GM10266 (cell line): ENCODE results near the gene MAPK7.

Experiments used
- DNase-seq: peaks from one replicate; pipeline ENCODE4 v3.0.0; 2012; ENCODE audit errors: extremely low spot score
- CTCF ChIP-seq: IDR thresholded peaks from 2 replicates; pipeline ENCODE4 v1.5.1; 2012; ENCODE audit warnings: mild to moderate bottlenecking, low read depth; ENCODE audit not compliant: control insufficient read depth, insufficient read depth; ENCODE audit errors: missing control alignments

Gene MAPK7

GRCh38 chr17:19378416-19379360 lies at the start of gene MAPK7:
MAPK7 (plus strand) TSS chr17:19378498; CDS start chr17:19378901, 403 bp downstream.
- DNase-seq, result no peak
- no peak for TF ChIP-seq CTCF

GRCh38 chr17:19329136-19329535 lies 49.2 kb upstream of the MAPK7 start:
- DNase-seq, result no peak
- no peak for TF ChIP-seq CTCF

DNA sequence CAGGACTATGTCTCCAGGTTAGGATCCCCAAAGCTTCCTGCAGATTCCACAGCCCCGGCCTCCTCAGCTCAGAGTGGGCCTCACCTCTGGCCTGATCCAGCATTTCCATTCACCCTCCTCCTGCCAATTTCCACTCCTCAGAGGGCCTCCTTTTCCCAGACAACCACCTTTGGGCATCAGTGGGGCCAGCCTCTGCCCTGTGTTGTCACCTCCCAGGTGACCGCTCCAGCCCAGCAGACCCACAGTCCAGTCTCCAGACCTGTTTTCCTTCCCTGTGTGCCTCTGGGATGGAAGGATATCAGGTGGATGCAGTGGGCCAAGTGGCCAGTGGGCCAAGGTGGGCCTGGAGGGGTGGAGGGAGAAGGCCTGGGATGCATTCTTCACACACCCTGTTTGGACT lies 48.5 kb upstream of the MAPK7 start:
- TF ChIP-seq CTCF, result no peak
- DNase-seq, result no peak

DNA sequence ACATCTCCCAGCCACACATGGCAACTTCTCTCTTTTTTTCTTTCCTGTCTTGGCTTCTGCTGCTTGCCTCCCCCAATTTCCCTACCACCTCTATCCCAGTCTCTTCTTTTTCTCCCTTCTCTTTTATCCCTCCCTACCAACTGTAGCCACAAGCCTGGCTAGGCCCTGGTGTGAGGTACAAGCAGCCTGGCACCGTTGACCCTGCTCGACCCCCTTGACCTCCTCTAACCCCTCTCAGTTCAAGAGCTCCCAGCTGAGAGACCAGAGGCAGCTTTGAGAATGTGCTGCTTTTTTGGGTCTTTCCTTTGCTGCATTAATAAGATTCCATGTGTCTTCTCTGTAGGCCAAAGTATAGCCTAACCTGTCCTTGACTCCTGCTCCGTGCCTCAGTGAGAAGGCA lies 48.0 kb upstream of the MAPK7 start:
- no peak for TF ChIP-seq CTCF
- DNase-seq, result no peak

GRCh38 chr17:19331134-19331533 lies 47.2 kb upstream of the MAPK7 start:
- DNase-seq, result no peak
- no peak for TF ChIP-seq CTCF

DNA sequence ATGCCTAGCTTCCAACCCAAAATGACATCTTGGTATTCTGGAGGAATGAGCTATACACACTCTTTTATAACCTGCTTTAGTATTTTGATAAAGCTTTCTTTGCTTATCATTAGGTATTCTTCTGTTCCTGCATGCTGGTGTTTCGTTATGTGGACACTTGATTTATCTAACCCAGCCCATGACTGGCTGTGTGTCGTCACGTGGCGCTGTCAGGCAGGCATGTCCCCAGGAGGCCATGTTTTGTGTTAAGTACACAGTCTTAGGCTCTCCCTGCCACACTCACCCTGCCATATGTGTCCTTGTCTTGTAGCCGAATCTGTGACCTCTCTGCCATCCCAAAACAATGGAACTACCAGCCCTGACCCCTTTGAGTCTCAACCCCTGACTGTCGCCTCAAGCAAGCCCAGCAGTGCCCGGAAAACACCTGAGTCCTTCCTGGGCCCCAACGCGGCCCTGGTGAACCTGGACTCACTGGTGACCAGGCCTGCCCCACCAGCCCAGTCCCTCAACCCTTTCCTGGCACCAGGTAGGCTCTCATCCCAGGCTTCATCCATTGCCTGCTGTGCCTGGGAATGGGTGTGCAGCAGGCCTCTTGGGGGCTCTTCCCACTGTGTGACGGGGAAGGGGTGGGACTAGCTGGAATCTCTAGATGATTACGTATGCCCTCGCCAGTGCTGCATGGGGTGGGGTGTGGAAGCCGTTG lies 46.6 kb upstream of the MAPK7 start:
- no peak for DNase-seq
- TF ChIP-seq CTCF, result no peak
